Left lung (tissue), 10 donors: Measurements from ENCODE around the gene CTNNBIP1. TPM values are rescaled to one million over a fixed set of nuclear protein-coding genes. Genes with fewer than 3 reads are reported as not detected.
A peak's percentile ranks its signal among the peaks of the same experiment; 100 is the strongest.

Experiments used
- ATAC-seq: fragments of 200-7000 bp; cut with Tn5 transposase; one replicate; pipeline ENCODE4 v1.9.1; 2020; ENCODE audit warnings: moderate library complexity
- DNase-seq, 4 donors: peaks; one replicate each; pipeline ENCODE4 v3.0.0-alpha.2; 2013 to 2020
- H3K27ac ChIP-seq, 2 donors: fragments of 200-600 bp; sonication (generic) in 1 of 2; one replicate each; pipeline versions ENCODE4 v1.5.0 to v1.8.0; 2020 to 2021
- H3K27me3 ChIP-seq, 2 donors: fragments of 200-600 bp; sonication (generic) in 1 of 2; one replicate each; pipeline versions ENCODE4 v1.5.0 to v1.8.0; 2020 to 2021
- H3K36me3 ChIP-seq, 2 donors: fragments of 200-600 bp; sonication (generic) in 1 of 2; one replicate each; pipeline versions ENCODE4 v1.5.0 to v1.8.0; 2020 to 2021
- H3K4me1 ChIP-seq, 2 donors: fragments of 200-600 bp; one replicate each; pipeline ENCODE4 v1.8.0; 2021
- H3K4me3 ChIP-seq, 2 donors: fragments of 200-600 bp; sonication (generic) in 1 of 2; one replicate each; pipeline versions ENCODE4 v1.5.0 to v1.8.0; 2020 to 2021; ENCODE audit warnings: mild to moderate bottlenecking in 1 of 2
- H3K9me3 ChIP-seq, 2 donors: fragments of 200-600 bp; sonication (generic) in 1 of 2; one replicate each; pipeline versions ENCODE4 v1.5.0 to v1.8.0; 2020 to 2021
- CTCF ChIP-seq, 2 donors: fragments of 200-600 bp; sonication (generic) in 1 of 2; IDR thresholded peaks; one replicate each; pipeline versions ENCODE4 v1.5.0 to v1.8.0; 2021; ENCODE audit warnings: antibody characterized with exemption in 2 of 2
- intact Hi-C, 2 donors: fragments of 100-400 bp; cut with DNase I; formaldehyde crosslinking; loops; one replicate each; pipeline versions ENCODE4 v1.11.2 to v1.14.2; 2022
- polyA plus RNA-seq, 6 donors: library from polyadenylated mRNA; unstranded; fragments of 120-200 nt; gene quantifications; one replicate each; pipeline ENCODE4 v1.2.1, GENCODE V29; 2013; ENCODE audit not compliant: insufficient read length in 6 of 6
- total RNA-seq, 2 donors: library from RNA; stranded (reverse); fragmentation: NEBNext Ultra II Directional; extraction: Animal tissue kit (Norgen Biotek cat#: 25700); gene quantifications; one replicate each; pipeline ENCODE4 v1.2.1, GENCODE V29; 2021
- donor health status: DM: no; HTN: yes; CAD: no.
- donor health status: DM: no; HTN: no; CAD: no.

The CTNNBIP1 gene
- total and polyA plus RNA-seq, 8 donors = 30.2 to 57.1 (median 48.0) TPM

- H3K4me3 ChIP-seq = no peak overlapping the region
- no peak overlapping the region for H3K27ac ChIP-seq
- DNase-seq = no peak
- no peaks in the 10 kb centered on the region for H3K27me3 ChIP-seq
- H3K9me3 ChIP-seq = no peaks in the 10 kb centered on the region
- no peak for TF ChIP-seq CTCF (IDR thresholded peaks at IDR 0.05)
- H3K4me1 ChIP-seq = peaks cover 13 to 31% of the 10 kb centered on the region in 2 donors
- intact Hi-C loops = no loop called here
- ATAC-seq = no peak
- H3K36me3 ChIP-seq = no peaks in the 10 kb centered on the region
Measured at GRCh38 chr1:9912264-9912936, 2.3 kb upstream of the CTNNBIP1 start.

GRCh38 chr1:9910423-9911178 is 532 bp upstream of the CTNNBIP1 start:
- Histone ChIP-seq H3K9me3 (no peaks in the 10 kb centered on the region), H3K27me3 (no peaks in the 10 kb centered on the region), H3K4me3 (peak overlapping the region; percentile 35 to 59), H3K27ac (peak overlapping the region; percentile 93 to 94), H3K36me3 (no peaks in the 10 kb centered on the region), H3K4me1 (peaks cover 13 to 31% of the 10 kb centered on the region in 2 donors)
- DNase-seq (peak; percentile 99 to 100 (median 100)), ATAC-seq (peak; percentile 96)
- intact Hi-C loops = no loop called here
- no peak for TF ChIP-seq CTCF (IDR thresholded peaks at IDR 0.05)

- H3K4me3 ChIP-seq = peak overlapping the region; percentile 72 to 73
- H3K36me3 ChIP-seq = no peaks in the 10 kb centered on the region
- intact Hi-C loops = no loop called here
- no peaks in the 10 kb centered on the region for H3K27me3 ChIP-seq
- H3K27ac ChIP-seq = peak overlapping the region; percentile 48 to 75
- DNase-seq = peak in 1 of 4 donors; percentile 51
- no peak for TF ChIP-seq CTCF (IDR thresholded peaks at IDR 0.05)
- H3K4me1 ChIP-seq = peaks cover 13 to 31% of the 10 kb centered on the region in 2 donors
- no peaks in the 10 kb centered on the region for H3K9me3 ChIP-seq
- ATAC-seq = no peak
Measured at GRCh38 chr1:9909234-9910046, 629 bp downstream of the CTNNBIP1 start.

- DNase-seq = no peak
- Histone ChIP-seq H3K27ac (peak overlapping the region; percentile 15 to 75), H3K4me3 (peak overlapping the region; percentile 72 to 73), H3K9me3 (no peaks in the 10 kb centered on the region), H3K27me3 (no peaks in the 10 kb centered on the region), H3K4me1 (peaks cover 13 to 31% of the 10 kb centered on the region in 2 donors), H3K36me3 (no peaks in the 10 kb centered on the region)
- intact Hi-C loops = no loop called here
- TF ChIP-seq CTCF (IDR thresholded peaks at IDR 0.05) = no peak
- ATAC-seq = no peak
Measured at GRCh38 chr1:9908871-9909233, 1.2 kb downstream of the CTNNBIP1 start.

- no peak overlapping the region for H3K27ac ChIP-seq
- H3K4me1 ChIP-seq = peaks cover 13 to 35% of the 10 kb centered on the region in 2 donors
- TF ChIP-seq CTCF (IDR thresholded peaks at IDR 0.05) = no peak
- DNase-seq = no peak
- H3K27me3 ChIP-seq = no peaks in the 10 kb centered on the region
- intact Hi-C loops = no loop called here
- ATAC-seq = no peak
- no peak overlapping the region for H3K4me3 ChIP-seq
- H3K36me3 ChIP-seq = no peaks in the 10 kb centered on the region
- no peaks in the 10 kb centered on the region for H3K9me3 ChIP-seq
Measured at GRCh38 chr1:9907441-9907840, 2.6 kb downstream of the CTNNBIP1 start.
